Measurements from ENCODE around the gene ACSL1. TPM values are rescaled to one million over a fixed set of nuclear protein-coding genes. Genes with fewer than 3 reads are reported as not detected.

Gene ACSL1, protein sequence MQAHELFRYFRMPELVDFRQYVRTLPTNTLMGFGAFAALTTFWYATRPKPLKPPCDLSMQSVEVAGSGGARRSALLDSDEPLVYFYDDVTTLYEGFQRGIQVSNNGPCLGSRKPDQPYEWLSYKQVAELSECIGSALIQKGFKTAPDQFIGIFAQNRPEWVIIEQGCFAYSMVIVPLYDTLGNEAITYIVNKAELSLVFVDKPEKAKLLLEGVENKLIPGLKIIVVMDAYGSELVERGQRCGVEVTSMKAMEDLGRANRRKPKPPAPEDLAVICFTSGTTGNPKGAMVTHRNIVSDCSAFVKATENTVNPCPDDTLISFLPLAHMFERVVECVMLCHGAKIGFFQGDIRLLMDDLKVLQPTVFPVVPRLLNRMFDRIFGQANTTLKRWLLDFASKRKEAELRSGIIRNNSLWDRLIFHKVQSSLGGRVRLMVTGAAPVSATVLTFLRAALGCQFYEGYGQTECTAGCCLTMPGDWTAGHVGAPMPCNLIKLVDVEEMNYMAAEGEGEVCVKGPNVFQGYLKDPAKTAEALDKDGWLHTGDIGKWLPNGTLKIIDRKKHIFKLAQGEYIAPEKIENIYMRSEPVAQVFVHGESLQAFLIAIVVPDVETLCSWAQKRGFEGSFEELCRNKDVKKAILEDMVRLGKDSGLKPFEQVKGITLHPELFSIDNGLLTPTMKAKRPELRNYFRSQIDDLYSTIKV
- 30.4 TPM for total RNA-seq

GRCh38 chr4:184825896-184826690, at the start of gene ACSL1:
TSS of gene ACSL1 (minus strand) at chr4:184825968. CDS start at chr4:184803514, 22,454 bp downstream.
- DNase-seq (ENCODE audit: low read depth in 2 of 3, low spot score in 2 of 3): peak; percentile 63 to 86 (median 80)

DNA sequence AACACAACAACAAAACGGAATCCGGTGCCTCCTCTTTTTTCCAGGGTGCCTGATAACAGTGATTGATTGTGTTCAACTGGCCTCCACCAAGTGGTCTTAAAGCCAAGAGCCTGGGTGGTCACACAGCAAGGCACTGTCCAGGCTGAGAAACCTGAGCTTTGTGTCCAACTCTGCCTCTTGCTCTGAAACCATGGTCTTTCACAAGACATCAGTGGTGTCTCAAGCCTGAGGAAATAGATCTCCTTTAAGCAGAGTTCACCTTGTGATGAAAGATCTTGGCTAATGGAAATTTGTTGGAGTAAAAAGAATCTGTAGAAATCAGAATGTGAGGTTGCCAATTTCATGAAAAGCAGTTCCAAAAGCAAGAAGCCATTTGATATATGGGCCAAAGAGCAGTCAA, 47.3 kb upstream of the ACSL1 start:
- DNase-seq (ENCODE audit: low read depth in 2 of 3, low spot score in 2 of 3): no peak

- DNase-seq (ENCODE audit: low read depth in 2 of 3, low spot score in 2 of 3): no peak
Observed at GRCh38 chr4:184870718-184871117, 45.0 kb upstream of the ACSL1 start.

GRCh38 chr4:184868623-184869022, 42.9 kb upstream of the ACSL1 start:
- no peak for DNase-seq (ENCODE audit: low read depth in 2 of 3, low spot score in 2 of 3)

- no peak for DNase-seq (ENCODE audit: low read depth in 2 of 3, low spot score in 2 of 3)
Observed at GRCh38 chr4:184863916-184864315, 38.1 kb upstream of the ACSL1 start.

DNA sequence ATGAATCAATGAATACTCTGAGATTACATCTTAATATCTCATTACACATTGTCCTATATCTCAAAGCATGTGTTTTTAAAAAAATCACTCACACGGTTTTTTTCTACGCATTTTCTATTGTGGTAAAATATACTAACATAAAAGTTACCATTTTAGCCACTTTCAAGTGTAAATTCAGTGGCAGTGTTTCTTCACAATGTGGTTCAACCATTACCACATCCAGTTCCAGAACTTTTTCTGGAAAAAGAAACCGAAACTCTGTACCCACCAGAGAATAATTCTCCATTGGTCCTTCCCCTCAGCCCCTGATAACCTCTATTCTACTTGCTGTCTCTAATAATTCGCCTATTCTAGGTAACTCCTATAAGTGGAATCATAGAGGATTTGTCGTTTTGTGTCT, 35.3 kb upstream of the ACSL1 start:
- peak in 2 of 3 donors; percentile 16 to 65 for DNase-seq (ENCODE audit: low read depth in 2 of 3, low spot score in 2 of 3)

DNA sequence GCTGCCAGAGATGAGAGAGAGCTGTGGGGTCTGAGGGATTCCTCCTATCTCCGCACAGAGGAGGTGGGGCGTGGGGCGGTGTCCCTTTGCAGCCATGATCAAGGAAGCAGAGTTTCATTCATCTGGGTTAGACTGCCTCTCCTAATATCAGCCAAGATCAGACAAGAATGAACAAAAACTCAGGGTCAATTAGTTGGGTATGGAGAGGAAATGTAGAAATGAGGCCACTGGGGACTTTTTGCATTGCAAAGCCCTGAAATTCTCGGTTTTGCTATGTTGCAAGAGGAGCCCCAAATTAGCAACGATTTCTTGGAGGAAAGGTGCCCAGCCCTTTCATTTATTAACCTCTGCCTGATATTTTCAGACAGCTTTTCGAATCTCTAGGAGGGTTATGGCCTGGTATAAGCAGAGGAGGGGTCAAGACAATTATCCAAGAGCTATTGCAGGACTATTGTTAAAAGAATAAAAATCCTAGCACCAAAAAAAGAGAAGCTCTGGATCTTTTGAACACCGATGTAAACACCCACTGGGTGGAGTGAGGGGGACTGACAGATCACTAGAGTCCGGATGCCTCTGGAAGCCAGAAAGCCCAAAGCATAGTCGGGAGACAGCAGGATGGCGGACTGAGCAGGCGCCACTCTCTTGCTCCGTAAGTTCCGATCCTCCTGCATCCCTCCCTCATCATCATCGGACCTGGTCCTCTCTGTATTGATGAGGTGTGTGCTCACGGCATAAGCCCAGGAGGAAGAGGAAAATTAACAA, 34.4 kb upstream of the ACSL1 start:
- no peak for DNase-seq (ENCODE audit: low read depth in 2 of 3, low spot score in 2 of 3)

- no peak for DNase-seq (ENCODE audit: low read depth in 2 of 3, low spot score in 2 of 3)
Observed at GRCh38 chr4:184857441-184858121, 31.8 kb upstream of the ACSL1 start.

- DNase-seq (ENCODE audit: low read depth in 2 of 3, low spot score in 2 of 3): peak in 2 of 3 donors; percentile 78 to 84
Observed at GRCh38 chr4:184856277-184856609, 30.5 kb upstream of the ACSL1 start.

DNA sequence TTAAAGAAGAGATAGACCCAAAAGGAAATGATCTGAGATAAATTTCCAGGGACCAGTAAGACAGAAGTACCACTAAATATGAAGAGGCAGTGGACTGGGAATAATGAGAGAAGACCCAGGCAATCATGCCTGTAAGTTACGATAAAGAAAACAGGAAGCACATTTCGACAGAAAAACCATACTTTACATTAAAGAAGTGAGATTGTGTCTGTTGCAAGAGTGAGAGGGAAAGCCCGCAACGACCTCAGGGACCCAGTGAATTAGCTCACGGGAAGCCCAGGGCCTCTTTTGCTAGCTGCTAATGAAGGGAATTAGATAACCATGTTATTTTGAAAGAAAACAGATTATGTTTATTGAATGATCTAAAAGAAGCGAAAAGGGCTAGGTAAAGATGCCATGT, 28.9 kb upstream of the ACSL1 start:
- DNase-seq (ENCODE audit: low read depth in 2 of 3, low spot score in 2 of 3): peak in 2 of 3 donors; percentile 88 to 94

- DNase-seq (ENCODE audit: low read depth in 2 of 3, low spot score in 2 of 3): no peak
Observed at GRCh38 chr4:184853436-184853835, 27.7 kb upstream of the ACSL1 start.

DNA sequence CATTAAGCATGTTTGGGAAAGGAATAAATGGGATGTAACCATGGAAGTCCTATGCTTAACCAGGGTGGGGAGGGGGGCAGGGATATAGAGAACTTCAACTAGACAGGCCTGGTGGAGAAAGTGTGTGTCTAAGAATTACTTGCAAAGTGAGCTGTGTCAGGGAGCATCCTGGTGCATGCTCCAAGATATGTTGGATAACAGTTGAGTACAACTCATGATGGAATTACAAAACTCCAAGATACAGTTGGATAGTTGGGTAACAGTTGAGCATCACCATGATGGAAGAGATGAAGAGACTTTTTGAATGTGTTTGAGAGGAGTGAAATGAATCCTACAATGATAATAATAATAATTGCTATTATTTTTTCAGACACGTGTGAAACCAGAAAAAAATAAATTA, 26.1 kb upstream of the ACSL1 start:
- DNase-seq (ENCODE audit: low read depth in 2 of 3, low spot score in 2 of 3): no peak

DNA sequence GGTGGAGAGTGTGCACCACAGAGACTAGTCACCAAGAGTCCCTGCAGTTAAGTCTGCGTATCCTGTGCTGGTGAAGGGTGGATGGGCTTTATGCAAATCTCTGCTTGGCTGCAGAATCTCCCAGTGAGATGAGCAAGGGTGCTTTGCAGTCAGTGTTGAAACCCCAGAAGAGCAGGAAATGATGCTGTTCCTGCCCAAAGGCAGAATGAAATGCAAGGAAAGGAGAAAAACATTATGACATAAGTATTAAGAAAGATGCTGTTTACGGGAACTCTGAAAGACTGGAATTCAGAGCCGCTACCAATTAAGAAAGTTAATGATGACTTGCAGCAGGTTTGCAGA, 25.4 kb upstream of the ACSL1 start:
- DNase-seq (ENCODE audit: low read depth in 2 of 3, low spot score in 2 of 3): peak in 2 of 3 donors; percentile 20 to 50

- no peak for DNase-seq (ENCODE audit: low read depth in 2 of 3, low spot score in 2 of 3)
Observed at GRCh38 chr4:184850431-184851199, 24.8 kb upstream of the ACSL1 start.

- no peak for DNase-seq (ENCODE audit: low read depth in 2 of 3, low spot score in 2 of 3)
Observed at GRCh38 chr4:184850018-184850417, 24.2 kb upstream of the ACSL1 start.

DNA sequence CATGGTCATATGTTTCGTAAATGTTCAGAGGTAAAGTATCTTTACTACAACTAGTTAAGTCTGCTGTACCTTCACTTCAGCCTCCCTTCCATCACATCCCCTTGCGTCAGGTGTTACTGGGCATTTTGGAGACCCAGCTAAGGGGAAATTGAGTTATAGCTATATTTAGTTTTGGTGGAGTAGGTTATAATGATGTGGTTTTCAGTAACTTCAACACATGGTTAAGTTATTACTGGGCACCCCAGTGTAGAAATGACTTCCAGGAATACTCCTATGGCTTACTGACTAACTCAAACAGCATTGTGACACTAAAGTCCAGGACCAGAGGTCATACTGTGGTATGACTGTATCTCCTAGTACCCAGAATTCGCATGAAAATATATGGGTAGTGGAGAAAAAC, 23.4 kb upstream of the ACSL1 start:
- DNase-seq (ENCODE audit: low read depth in 2 of 3, low spot score in 2 of 3): no peak

DNA sequence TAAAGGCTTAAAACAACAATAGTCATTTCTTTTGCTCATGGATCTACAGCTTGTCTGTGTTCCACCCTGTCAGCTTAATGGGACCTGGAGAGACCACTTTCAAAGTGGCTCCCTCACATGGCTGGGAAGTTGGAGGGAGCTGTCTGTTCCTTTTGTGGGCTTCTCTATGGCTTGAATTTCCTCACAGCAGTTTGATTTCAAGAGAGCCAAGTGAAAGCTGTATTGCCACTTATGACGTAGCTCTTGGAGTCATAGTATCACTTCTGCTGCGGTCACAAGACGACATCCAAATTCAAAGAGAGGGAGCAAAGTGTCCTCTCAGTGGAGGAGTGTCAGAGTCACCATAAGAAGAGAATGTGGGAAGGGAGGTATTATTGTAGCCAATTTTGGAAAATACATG, 22.7 kb upstream of the ACSL1 start:
- peak in 1 of 3 donors; percentile 34 for DNase-seq (ENCODE audit: low read depth in 2 of 3, low spot score in 2 of 3)

- DNase-seq (ENCODE audit: low read depth in 2 of 3, low spot score in 2 of 3): no peak
Observed at GRCh38 chr4:184846531-184846930, 20.8 kb upstream of the ACSL1 start.

- no peak for DNase-seq (ENCODE audit: low read depth in 2 of 3, low spot score in 2 of 3)
Observed at GRCh38 chr4:184845367-184846021, 19.7 kb upstream of the ACSL1 start.
